Fibroblast of lung (primary cell): ENCODE measurements around the gene MBD4. TPM values are rescaled to one million over a fixed set of nuclear protein-coding genes. Genes with fewer than 3 reads are reported as not detected.

Experiments
- DNase-seq, 2 donors: peaks; one replicate each; pipeline versions ENCODE4 v3.0.0 to v3.0.0-alpha.2; 2010; ENCODE audit warnings: low read depth in 2 of 2
- H2AFZ ChIP-seq: 2 replicates; pipeline ENCODE4 v1.5.1; 2012; ENCODE audit warnings: low read length, control low read depth, inconsistent platforms
- H3K27ac ChIP-seq: 2 replicates; pipeline ENCODE4 v1.5.1; 2011; ENCODE audit warnings: low read length, control low read depth; ENCODE audit not compliant: insufficient read depth
- H3K27me3 ChIP-seq: 2 replicates; pipeline ENCODE4 v1.5.1; 2011; ENCODE audit warnings: mild to moderate bottlenecking, low read length; ENCODE audit not compliant: control insufficient read depth, insufficient read depth
- H3K36me3 ChIP-seq: 2 replicates; pipeline ENCODE4 v1.5.1; 2011; ENCODE audit warnings: low read length; ENCODE audit not compliant: control insufficient read depth, insufficient read depth
- H3K4me1 ChIP-seq: 2 replicates; pipeline ENCODE4 v1.5.1; 2011; ENCODE audit warnings: low read length; ENCODE audit not compliant: control insufficient read depth, insufficient read depth; ENCODE audit errors: extremely low read depth
- H3K4me2 ChIP-seq: 2 replicates; pipeline ENCODE4 v1.5.1; 2011; ENCODE audit warnings: low read length, control low read depth; ENCODE audit not compliant: insufficient read depth; ENCODE audit errors: extremely low read depth
- H3K4me3 ChIP-seq, 4 experiments: fragments of 200-600 bp in 1 of 4; sonication (generic) in 1 of 4; replicated peaks in 1 of 4; 2 replicates each; pipeline ENCODE4 v1.5.1; 2011 to 2016; ENCODE audit warnings: low read length in 4 of 4, low read depth in 3 of 4, mild to moderate bottlenecking in 3 of 4, control low read depth in 2 of 4, inconsistent platforms in 1 of 4, mixed read lengths in 1 of 4; ENCODE audit not compliant: insufficient read depth in 1 of 4; ENCODE audit errors: control extremely low read depth in 1 of 4
- H3K79me2 ChIP-seq: 2 replicates; pipeline ENCODE4 v1.5.1; 2012; ENCODE audit warnings: mild to moderate bottlenecking, low read length, inconsistent platforms; ENCODE audit not compliant: control insufficient read depth, insufficient read depth
- H3K9ac ChIP-seq: 2 replicates; pipeline ENCODE4 v1.5.1; 2011; ENCODE audit warnings: mild to moderate bottlenecking, low read length, control low read depth; ENCODE audit not compliant: insufficient read depth
- H3K9me3 ChIP-seq: 2 replicates; pipeline ENCODE4 v1.5.1; 2012; ENCODE audit warnings: low read depth, low read length; ENCODE audit not compliant: control insufficient read depth, insufficient read depth
- H4K20me1 ChIP-seq: 2 replicates; pipeline ENCODE4 v1.5.1; 2011; ENCODE audit warnings: low read length; ENCODE audit not compliant: control insufficient read depth, insufficient read depth; ENCODE audit errors: extremely low read depth
- EZH2 ChIP-seq: IDR thresholded peaks from 2 replicates; pipeline ENCODE4 v1.5.1; 2012; ENCODE audit warnings: low read length, control low read depth, mild to moderate bottlenecking; ENCODE audit errors: missing control alignments
- polyA plus RNA-seq, 2 donors: library from polyadenylated mRNA; depleted of rRNA in 1 of 2; stranded (reverse) in 1 of 2; unstranded in 1 of 2; fragments of >200 nt; gene quantifications; 2 replicates each; pipeline ENCODE4 v1.2.1, GENCODE V29; 2011 to 2012; ENCODE audit warnings: missing spikeins in 1 of 2
- total RNA-seq: library from RNA; depleted of rRNA; stranded (reverse); fragments of >200 nt; gene quantifications from 2 replicates; pipeline ENCODE4 v1.2.1, GENCODE V29; 2014
- TF ChIP-seq, protein P1 (sequence below), 2 donors: IDR thresholded peaks in 1 of 2; conservative IDR thresholded peaks in 1 of 2; 1 replicate in 1 of 2; 2 replicates in 1 of 2; pipeline ENCODE4 v1.5.1; 2011 to 2012; ENCODE audit warnings: low read length in 2 of 2, control low read depth in 1 of 2, inconsistent platforms in 1 of 2, low read depth in 1 of 2, mild to moderate bottlenecking in 1 of 2

Gene MBD4
- total and polyA plus RNA-seq, 2 donors (not counting 1 experiment from before 2014, with no cell fraction given): 27.4 to 35.5 TPM

DNA sequence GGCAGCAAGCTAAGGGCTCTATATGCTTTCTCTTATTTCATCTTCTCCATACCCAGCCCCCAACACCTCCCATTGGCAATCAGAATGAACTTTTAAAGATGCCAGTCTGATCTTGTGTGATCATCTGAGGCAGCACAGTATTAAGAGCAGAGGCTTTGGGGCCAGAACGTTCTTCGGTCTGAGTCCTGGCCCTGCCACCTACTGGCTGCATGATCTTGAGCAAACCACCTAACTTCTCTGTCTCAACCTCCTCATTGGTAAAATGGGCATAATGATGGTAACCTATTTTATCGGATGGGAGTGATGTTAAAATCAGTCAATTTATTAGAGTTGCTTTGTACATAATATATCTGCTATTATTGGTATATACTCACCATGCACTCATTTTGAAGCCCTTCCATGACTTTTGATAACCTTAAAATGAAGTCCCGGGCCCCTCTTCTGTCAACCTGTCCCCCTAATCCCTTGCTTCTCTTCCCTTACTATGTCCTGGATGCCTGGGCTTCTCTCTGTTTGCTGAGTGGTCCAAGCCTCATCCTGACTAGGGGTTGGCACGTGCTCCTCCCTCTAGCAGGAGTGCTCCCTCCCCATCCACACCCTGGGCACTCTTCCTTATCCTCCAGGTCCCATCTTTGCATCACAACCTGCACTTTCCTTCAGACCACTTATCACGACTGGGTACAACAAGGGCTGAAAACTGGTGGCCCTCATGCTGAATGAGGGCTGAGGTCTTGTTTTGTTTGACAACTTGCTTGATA lies 17.6 kb downstream of the MBD4 start:
- Histone ChIP-seq H3K9me3 (no peaks in the 10 kb centered on the region), H3K79me2 (no peaks in the 10 kb centered on the region)

DNA sequence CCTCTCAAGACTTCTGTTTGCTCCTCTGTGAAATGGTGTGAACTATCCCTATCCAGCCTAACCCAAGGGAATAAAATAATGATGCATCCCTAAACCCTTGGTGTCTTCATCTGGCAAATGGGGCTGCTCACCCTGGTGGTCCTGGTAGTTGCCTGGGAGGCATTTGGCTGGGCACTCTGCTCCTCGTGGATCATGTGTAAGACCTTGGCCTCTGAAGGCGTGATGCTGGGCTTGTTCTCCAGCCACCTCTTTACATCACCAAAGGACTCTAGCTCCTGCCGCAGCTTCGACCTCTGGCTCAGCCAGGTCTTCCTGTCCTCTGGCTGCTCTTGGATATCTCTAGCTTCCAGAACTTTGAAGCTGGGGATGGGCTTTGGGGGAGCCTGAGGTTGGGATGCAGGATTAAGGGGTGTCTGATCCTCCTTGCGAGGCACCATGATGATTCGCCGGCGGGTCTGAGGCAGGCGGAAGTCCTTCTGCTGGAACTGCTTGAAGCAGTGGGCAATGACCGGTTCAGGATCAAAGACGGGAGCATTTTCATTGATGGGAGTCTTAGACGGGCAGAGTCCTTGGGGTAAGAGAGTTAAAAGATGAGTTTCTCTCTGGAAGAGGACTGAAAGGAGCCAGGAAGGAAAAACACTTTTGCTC lies 18.4 kb downstream of the MBD4 start:
- Histone ChIP-seq H3K4me1 (no peaks in the 10 kb centered on the region), H3K9me3 (no peaks in the 10 kb centered on the region), H2AFZ (no peak overlapping the region), H3K9ac (no peak overlapping the region), H4K20me1 (no peaks in the 10 kb centered on the region), H3K79me2 (no peaks in the 10 kb centered on the region), H3K4me3 (no peak overlapping the region), H3K27ac (no peak overlapping the region), H3K4me2 (no peak overlapping the region), H3K36me3 (no peaks in the 10 kb centered on the region), H3K27me3 (no peaks in the 10 kb centered on the region)
- no peak for DNase-seq
- TF ChIP-seq EZH2: no peak
- TF ChIP-seq, protein P1, sequence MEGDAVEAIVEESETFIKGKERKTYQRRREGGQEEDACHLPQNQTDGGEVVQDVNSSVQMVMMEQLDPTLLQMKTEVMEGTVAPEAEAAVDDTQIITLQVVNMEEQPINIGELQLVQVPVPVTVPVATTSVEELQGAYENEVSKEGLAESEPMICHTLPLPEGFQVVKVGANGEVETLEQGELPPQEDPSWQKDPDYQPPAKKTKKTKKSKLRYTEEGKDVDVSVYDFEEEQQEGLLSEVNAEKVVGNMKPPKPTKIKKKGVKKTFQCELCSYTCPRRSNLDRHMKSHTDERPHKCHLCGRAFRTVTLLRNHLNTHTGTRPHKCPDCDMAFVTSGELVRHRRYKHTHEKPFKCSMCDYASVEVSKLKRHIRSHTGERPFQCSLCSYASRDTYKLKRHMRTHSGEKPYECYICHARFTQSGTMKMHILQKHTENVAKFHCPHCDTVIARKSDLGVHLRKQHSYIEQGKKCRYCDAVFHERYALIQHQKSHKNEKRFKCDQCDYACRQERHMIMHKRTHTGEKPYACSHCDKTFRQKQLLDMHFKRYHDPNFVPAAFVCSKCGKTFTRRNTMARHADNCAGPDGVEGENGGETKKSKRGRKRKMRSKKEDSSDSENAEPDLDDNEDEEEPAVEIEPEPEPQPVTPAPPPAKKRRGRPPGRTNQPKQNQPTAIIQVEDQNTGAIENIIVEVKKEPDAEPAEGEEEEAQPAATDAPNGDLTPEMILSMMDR (conservative IDR thresholded peaks at IDR 0.05 in 1 of 2, IDR thresholded peaks at IDR 0.05 in 1 of 2; ENCODE audit: low read depth in 1 of 2, low read length in 2 of 2): no peak

More for the DNA sequence above, 17.6 kb downstream of the MBD4 start:
- H3K27ac ChIP-seq: no peak overlapping the region
- no peaks in the 10 kb centered on the region for H3K4me1 ChIP-seq
- no peak overlapping the region for H3K9ac ChIP-seq
- H4K20me1 ChIP-seq: no peaks in the 10 kb centered on the region
- TF ChIP-seq EZH2: no peak
- TF ChIP-seq, protein P1 (conservative IDR thresholded peaks at IDR 0.05 in 1 of 2, IDR thresholded peaks at IDR 0.05 in 1 of 2; ENCODE audit: low read depth in 1 of 2, low read length in 2 of 2): peak in 1 of 2 donors; percentile 30
- H3K4me2 ChIP-seq: no peak overlapping the region
- no peak overlapping the region for H3K4me3 ChIP-seq
- DNase-seq: no peak
- H3K27me3 ChIP-seq: no peaks in the 10 kb centered on the region
- H3K36me3 ChIP-seq: no peaks in the 10 kb centered on the region
- no peak overlapping the region for H2AFZ ChIP-seq

DNA sequence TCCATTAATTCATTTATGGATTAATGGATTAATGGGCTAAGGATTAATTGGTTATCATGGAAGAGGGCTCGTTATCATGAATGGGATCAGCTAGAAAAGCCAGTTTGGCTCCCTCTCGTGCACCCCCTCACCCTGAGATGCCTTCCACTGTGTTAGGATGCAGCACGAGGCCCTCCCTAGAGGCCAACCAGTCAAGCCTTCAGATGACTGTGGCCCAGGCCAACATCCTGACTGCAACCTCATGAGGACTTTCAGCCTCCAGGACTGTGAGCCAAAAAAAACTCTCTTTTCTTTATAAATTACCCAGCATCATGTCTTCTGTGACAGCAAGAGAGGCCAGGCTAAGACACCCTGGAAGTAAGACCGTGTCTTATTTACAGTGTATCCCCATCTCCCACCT lies 20.3 kb downstream of the MBD4 start:
- Histone ChIP-seq H3K9ac (no peak overlapping the region), H3K4me1 (peaks cover 2% of the 10 kb centered on the region), H3K4me2 (no peak overlapping the region), H3K36me3 (no peaks in the 10 kb centered on the region), H3K4me3 (no peak overlapping the region), H4K20me1 (no peaks in the 10 kb centered on the region), H3K79me2 (no peaks in the 10 kb centered on the region), H3K27ac (no peak overlapping the region), H2AFZ (no peak overlapping the region), H3K27me3 (no peaks in the 10 kb centered on the region), H3K9me3 (no peaks in the 10 kb centered on the region)
- DNase-seq: no peak
- TF ChIP-seq, protein P1 (conservative IDR thresholded peaks at IDR 0.05 in 1 of 2, IDR thresholded peaks at IDR 0.05 in 1 of 2; ENCODE audit: low read depth in 1 of 2, low read length in 2 of 2): no peak
- TF ChIP-seq EZH2: no peak
